Measurements from ENCODE around the gene DLX3.

- TF ChIP-seq, protein P1, sequence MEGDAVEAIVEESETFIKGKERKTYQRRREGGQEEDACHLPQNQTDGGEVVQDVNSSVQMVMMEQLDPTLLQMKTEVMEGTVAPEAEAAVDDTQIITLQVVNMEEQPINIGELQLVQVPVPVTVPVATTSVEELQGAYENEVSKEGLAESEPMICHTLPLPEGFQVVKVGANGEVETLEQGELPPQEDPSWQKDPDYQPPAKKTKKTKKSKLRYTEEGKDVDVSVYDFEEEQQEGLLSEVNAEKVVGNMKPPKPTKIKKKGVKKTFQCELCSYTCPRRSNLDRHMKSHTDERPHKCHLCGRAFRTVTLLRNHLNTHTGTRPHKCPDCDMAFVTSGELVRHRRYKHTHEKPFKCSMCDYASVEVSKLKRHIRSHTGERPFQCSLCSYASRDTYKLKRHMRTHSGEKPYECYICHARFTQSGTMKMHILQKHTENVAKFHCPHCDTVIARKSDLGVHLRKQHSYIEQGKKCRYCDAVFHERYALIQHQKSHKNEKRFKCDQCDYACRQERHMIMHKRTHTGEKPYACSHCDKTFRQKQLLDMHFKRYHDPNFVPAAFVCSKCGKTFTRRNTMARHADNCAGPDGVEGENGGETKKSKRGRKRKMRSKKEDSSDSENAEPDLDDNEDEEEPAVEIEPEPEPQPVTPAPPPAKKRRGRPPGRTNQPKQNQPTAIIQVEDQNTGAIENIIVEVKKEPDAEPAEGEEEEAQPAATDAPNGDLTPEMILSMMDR (IDR thresholded peaks at IDR 0.05), result no peak
- no peak for TF ChIP-seq POLR2A (IDR thresholded peaks at IDR 0.05)
Observed at GRCh38 chr17:49965524-49965909, 29.5 kb downstream of the DLX3 start.

Data from uterus (tissue), 2 donors.